RWPE2 (cell line): ENCODE measurements around the gene ADM.
A peak's percentile ranks its signal among the peaks of the same experiment; 100 is the strongest.

ENCODE experiments used
- ATAC-seq: fragments of 200-7000 bp; cut with Tn5 transposase; 3 replicates; pipeline ENCODE4 v1.9.1; 2021; ENCODE audit warnings: low read depth
- DNase-seq: peaks from one replicate; pipeline ENCODE4 v3.0.0-alpha.2; 2020; ENCODE audit warnings: low spot score
- H3K27ac ChIP-seq: fragments of 450-650 bp; 2 replicates; pipeline ENCODE4 v1.5.1; 2017; ENCODE audit warnings: mild to moderate bottlenecking; ENCODE audit not compliant: poor library complexity, severe bottlenecking
- H3K27me3 ChIP-seq: fragments of 250-450 bp; sonication (Bioruptor Pico); 2 replicates; pipeline ENCODE4 v1.5.1; 2021; ENCODE audit warnings: mild to moderate bottlenecking, moderate library complexity; ENCODE audit not compliant: insufficient read depth, poor library complexity, severe bottlenecking
- H3K36me3 ChIP-seq: fragments of 250-450 bp; sonication (Bioruptor Pico); 2 replicates; pipeline ENCODE4 v1.5.1; 2020; ENCODE audit warnings: low read depth, mild to moderate bottlenecking, moderate library complexity
- H3K4me1 ChIP-seq: fragments of 250-450 bp; sonication (Bioruptor Pico); 2 replicates; pipeline ENCODE4 v1.5.1; 2021; ENCODE audit warnings: mild to moderate bottlenecking, moderate library complexity; ENCODE audit not compliant: insufficient read depth, poor library complexity, severe bottlenecking
- H3K4me3 ChIP-seq: fragments of 250-450 bp; sonication (Bioruptor Pico); 2 replicates; pipeline ENCODE4 v1.5.1; 2021; ENCODE audit warnings: mild to moderate bottlenecking, moderate library complexity; ENCODE audit not compliant: severe bottlenecking
- H3K9me3 ChIP-seq: fragments of 250-450 bp; sonication (Bioruptor Pico); 2 replicates; pipeline ENCODE4 v1.5.1; 2021; ENCODE audit warnings: mild to moderate bottlenecking, moderate library complexity; ENCODE audit not compliant: severe bottlenecking
- TF ChIP-seq, protein P1 (sequence below): fragments of 450-650 bp; IDR thresholded peaks from one replicate; pipeline ENCODE4 v1.5.1; 2017; ENCODE audit warnings: mild to moderate bottlenecking, moderate library complexity; ENCODE audit not compliant: poor library complexity, severe bottlenecking

Gene ADM

GRCh38 chr11:10288881-10289764, 15.8 kb upstream of the ADM start:
- no peaks in the 10 kb centered on the region for H3K9me3 ChIP-seq
- H3K27ac ChIP-seq: no peak overlapping the region
- ATAC-seq (no peak), DNase-seq (peak; percentile 57)
- no peak overlapping the region for H3K4me3 ChIP-seq
- TF ChIP-seq, protein P1, sequence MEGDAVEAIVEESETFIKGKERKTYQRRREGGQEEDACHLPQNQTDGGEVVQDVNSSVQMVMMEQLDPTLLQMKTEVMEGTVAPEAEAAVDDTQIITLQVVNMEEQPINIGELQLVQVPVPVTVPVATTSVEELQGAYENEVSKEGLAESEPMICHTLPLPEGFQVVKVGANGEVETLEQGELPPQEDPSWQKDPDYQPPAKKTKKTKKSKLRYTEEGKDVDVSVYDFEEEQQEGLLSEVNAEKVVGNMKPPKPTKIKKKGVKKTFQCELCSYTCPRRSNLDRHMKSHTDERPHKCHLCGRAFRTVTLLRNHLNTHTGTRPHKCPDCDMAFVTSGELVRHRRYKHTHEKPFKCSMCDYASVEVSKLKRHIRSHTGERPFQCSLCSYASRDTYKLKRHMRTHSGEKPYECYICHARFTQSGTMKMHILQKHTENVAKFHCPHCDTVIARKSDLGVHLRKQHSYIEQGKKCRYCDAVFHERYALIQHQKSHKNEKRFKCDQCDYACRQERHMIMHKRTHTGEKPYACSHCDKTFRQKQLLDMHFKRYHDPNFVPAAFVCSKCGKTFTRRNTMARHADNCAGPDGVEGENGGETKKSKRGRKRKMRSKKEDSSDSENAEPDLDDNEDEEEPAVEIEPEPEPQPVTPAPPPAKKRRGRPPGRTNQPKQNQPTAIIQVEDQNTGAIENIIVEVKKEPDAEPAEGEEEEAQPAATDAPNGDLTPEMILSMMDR: no peak
- peaks cover 6% of the 10 kb centered on the region for H3K4me1 ChIP-seq
- no peaks in the 10 kb centered on the region for H3K27me3 ChIP-seq
- peaks cover 17% of the 10 kb centered on the region for H3K36me3 ChIP-seq

DNA sequence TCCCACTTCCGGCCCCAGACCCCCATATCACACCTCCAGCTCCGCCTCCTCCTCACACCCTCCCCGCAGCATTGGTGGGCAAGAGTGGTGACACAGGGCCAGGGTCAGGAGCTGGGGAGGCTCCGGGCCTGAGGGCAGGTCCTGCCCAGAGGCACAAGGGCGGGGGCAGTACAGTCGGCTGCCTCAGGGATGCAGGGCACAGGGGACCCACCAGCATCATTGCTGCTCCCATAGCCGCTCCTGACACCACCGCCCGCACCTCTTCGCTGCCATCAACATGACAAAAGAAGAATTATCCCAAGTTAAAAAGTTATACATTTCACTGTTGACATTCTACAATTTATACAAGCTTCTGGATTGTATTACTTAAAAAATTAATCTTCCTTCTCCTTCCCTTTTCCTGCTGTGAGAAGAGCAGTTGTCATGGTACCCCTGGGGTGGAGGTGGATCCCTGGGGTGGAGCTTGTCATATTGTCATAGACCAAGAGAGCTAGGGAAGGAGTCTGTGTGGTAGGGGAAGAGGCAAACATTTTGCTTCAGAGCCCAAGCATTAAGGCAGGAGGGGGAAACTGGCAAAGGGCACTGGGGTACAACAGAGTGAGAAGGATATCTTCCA, 15.0 kb upstream of the ADM start:
- Histone ChIP-seq H3K27ac (no peak overlapping the region), H3K36me3 (peaks cover 17% of the 10 kb centered on the region), H3K9me3 (no peaks in the 10 kb centered on the region), H3K4me3 (no peak overlapping the region), H3K27me3 (no peaks in the 10 kb centered on the region), H3K4me1 (peaks cover 6% of the 10 kb centered on the region)
- ATAC-seq: no peak
- TF ChIP-seq, protein P1: no peak
- no peak for DNase-seq

DNA sequence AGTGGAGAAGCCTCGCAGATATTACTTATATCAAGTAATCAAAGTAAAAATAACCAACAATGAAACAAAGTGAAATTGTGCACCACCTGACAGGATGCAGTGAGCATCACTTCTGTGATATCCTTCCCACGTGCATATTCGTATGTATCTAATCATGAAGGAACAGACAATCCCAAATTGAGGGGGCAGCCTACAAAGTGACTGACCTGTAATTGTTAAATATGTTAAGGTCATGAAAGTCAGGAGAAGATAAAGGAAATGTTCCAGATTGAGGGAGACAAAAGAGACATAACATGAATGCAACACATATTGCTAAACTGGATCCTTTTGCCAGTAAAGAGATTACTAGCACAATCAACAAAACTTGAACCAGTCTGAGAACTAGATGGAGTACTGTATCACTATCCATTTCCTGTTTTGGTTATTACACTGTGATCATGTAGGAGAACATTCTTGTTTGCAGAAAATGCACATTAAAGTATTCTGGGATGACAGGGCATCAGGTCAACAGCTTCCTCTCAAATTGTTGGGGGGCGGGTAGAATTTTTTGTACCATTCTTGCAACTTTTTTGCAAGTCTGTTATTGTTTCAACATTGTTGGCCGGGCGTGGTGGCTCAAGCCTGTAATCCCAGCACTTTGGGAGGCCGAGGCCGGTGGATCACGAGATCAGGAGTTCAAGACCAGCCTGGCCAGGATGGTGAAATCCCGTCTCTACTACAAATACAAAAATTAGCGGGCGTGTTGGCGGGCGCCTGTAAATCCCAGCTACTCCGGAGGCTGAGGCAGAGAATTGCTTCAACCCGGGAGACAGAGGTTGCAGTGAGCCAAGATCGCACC, 12.9 kb upstream of the ADM start:
- Histone ChIP-seq H3K27ac (peak overlapping the region; percentile 85), H3K4me1 (peaks cover 4% of the 10 kb centered on the region), H3K27me3 (no peaks in the 10 kb centered on the region), H3K9me3 (no peaks in the 10 kb centered on the region), H3K4me3 (no peak overlapping the region), H3K36me3 (peaks cover 17% of the 10 kb centered on the region)
- DNase-seq (no peak), ATAC-seq (no peak)
- TF ChIP-seq, protein P1: no peak

DNA sequence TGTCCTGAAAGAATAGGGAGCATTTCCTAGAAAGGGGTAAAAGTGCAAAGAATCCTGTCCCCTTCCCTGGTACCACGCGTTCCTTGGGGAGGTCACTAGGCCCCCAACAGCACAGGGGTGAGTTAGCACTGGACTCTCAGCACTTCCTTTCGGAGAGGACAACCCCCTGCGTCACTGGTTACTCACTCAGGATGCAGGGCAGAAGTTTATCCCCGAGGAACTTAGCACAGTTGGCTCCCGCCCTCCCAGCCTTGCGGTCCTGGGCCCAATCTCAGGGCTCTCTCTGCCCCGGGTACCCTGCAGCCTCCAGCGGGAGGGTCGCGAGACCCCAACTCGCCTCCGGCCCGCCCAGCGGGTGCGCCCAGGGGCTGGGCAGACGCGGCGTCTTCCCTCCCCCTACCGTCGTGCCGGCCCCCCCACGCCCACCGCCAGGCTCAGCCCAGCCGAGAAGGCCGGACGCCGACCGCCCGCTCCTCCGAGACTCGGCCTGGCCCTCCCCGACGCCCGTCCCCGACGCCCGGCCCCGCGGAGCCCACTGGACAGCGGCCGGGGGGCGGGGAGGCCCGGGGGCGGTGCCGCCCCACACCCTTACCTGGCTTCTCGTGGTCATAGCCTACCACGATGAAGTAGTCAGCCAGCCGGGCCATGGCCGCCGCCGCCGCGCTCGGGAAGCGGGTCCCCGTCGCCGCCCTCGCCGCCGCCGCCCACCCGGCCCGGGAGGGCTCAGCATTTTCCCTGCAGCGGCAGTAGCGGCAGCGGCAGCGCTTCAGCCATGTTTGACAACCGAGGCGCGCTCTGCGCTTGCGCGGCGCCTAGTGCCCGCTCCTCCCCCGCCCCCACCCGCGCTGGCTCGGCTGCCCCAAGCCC, 11.2 kb upstream of the ADM start, which contains the start of gene SBF2:
Gene SBF2 (minus strand): TSS at position 797 of the 867 bp plus-strand sequence. CDS start 150 bp downstream, at position 647.
- Histone ChIP-seq H3K4me3 (peak within 1 kb of the TSS; percentile 67), H3K27ac (peak within 1 kb of the TSS; percentile 85), H3K9me3 (no peaks in the 10 kb centered on the region), H3K27me3 (no peaks in the 10 kb centered on the region), H3K36me3 (peaks cover 17% of the 10 kb centered on the region), H3K4me1 (peaks cover 4% of the 10 kb centered on the region)
- TF ChIP-seq, protein P1: no peak
- DNase-seq: peak; percentile 78
- ATAC-seq: peak; percentile 87
